H9 (cell line): ENCODE data around the gene PDZD2. TPM values are rescaled to one million over a fixed set of nuclear protein-coding genes. Genes with fewer than 3 reads are reported as not detected.

Source experiments
- DNase-seq: peaks from one replicate; pipeline ENCODE4 v3.0.0-alpha.2; 2017
- H2AFZ ChIP-seq: one replicate; pipeline ENCODE4 v1.6.1; 2013; ENCODE audit warnings: mild to moderate bottlenecking, low read length, control low read depth, moderate library complexity
- H2AK5ac ChIP-seq: 2 replicates; pipeline ENCODE4 v1.6.1; 2013; ENCODE audit warnings: low read length, control low read depth, mixed read lengths; ENCODE audit not compliant: insufficient read length
- H2BK120ac ChIP-seq: one replicate; pipeline ENCODE4 v1.6.1; 2013; ENCODE audit warnings: low read depth, mild to moderate bottlenecking, low read length, control low read depth, inconsistent platforms; ENCODE audit not compliant: poor library complexity, severe bottlenecking
- H2BK12ac ChIP-seq: 2 replicates; pipeline ENCODE4 v1.6.1; 2013; ENCODE audit warnings: low read length, control low read depth, mixed read lengths, low read depth; ENCODE audit not compliant: insufficient read length
- H2BK15ac ChIP-seq: 2 replicates; pipeline ENCODE4 v1.6.1; 2013; ENCODE audit warnings: low read depth, low read length, control low read depth
- H2BK20ac ChIP-seq: one replicate; pipeline ENCODE4 v1.6.1; 2013; ENCODE audit warnings: low read depth, mild to moderate bottlenecking, low read length, control low read depth, inconsistent platforms; ENCODE audit not compliant: poor library complexity, severe bottlenecking
- H2BK5ac ChIP-seq: 2 replicates; pipeline ENCODE4 v1.6.1; 2013; ENCODE audit warnings: low read length, control low read depth, mixed read lengths; ENCODE audit not compliant: insufficient read length
- H3K14ac ChIP-seq: 2 replicates; pipeline ENCODE4 v1.6.1; 2013; ENCODE audit warnings: low read length, control low read depth; ENCODE audit not compliant: insufficient read depth
- H3K18ac ChIP-seq: 2 replicates; pipeline ENCODE4 v1.6.1; 2013; ENCODE audit warnings: low read depth, mild to moderate bottlenecking, mixed read lengths, low read length, control low read depth; ENCODE audit not compliant: insufficient read length
- H3K23ac ChIP-seq: 2 replicates; pipeline ENCODE4 v1.6.1; 2013; ENCODE audit warnings: low read length, control low read depth, mixed read lengths, low read depth; ENCODE audit not compliant: insufficient read length
- H3K23me2 ChIP-seq: 2 replicates; pipeline ENCODE4 v1.6.1; 2013; ENCODE audit warnings: low read depth, mild to moderate bottlenecking, mixed read lengths, low read length, control low read depth; ENCODE audit not compliant: insufficient read length, poor library complexity, severe bottlenecking
- H3K27ac ChIP-seq: 2 replicates; pipeline ENCODE4 v1.5.1; 2013; ENCODE audit warnings: low read length, control low read depth, mixed read lengths, low read depth; ENCODE audit not compliant: insufficient read length
- H3K27me3 ChIP-seq: 2 replicates; pipeline ENCODE4 v1.6.1; 2013; ENCODE audit warnings: low read length, control low read depth, inconsistent platforms; ENCODE audit not compliant: insufficient read depth
- H3K4ac ChIP-seq: 2 replicates; pipeline ENCODE4 v1.6.1; 2013; ENCODE audit warnings: low read depth, mild to moderate bottlenecking, control low read depth, inconsistent platforms, low read length, moderate library complexity
- H3K4me1 ChIP-seq: 2 replicates; pipeline ENCODE4 v1.6.1; 2013; ENCODE audit warnings: low read length, control low read depth, inconsistent platforms; ENCODE audit not compliant: insufficient read depth
- H3K4me2 ChIP-seq: 2 replicates; pipeline ENCODE4 v1.6.1; 2013; ENCODE audit warnings: low read length, control low read depth, mixed read lengths; ENCODE audit not compliant: insufficient read length, insufficient read depth
- H3K56ac ChIP-seq: 2 replicates; pipeline ENCODE4 v1.6.1; 2013; ENCODE audit warnings: low read depth, mild to moderate bottlenecking, mixed read lengths, low read length, control low read depth; ENCODE audit not compliant: insufficient read length
- H3K79me1 ChIP-seq: 2 replicates; pipeline ENCODE4 v1.6.1; 2013; ENCODE audit warnings: low read depth, mild to moderate bottlenecking, moderate library complexity, low read length, control low read depth, inconsistent platforms; ENCODE audit not compliant: insufficient read depth, poor library complexity, severe bottlenecking
- H3K79me2 ChIP-seq: 2 replicates; pipeline ENCODE4 v1.6.1; 2013; ENCODE audit warnings: low read length, control low read depth, inconsistent platforms; ENCODE audit not compliant: insufficient read depth
- H3K9ac ChIP-seq: 2 replicates; pipeline ENCODE4 v1.6.1; 2013; ENCODE audit warnings: low read length, control low read depth, mixed read lengths; ENCODE audit not compliant: insufficient read length; ENCODE audit errors: extremely low read depth
- H3K9me3 ChIP-seq: one replicate; pipeline ENCODE4 v1.6.1; 2013; ENCODE audit warnings: low read depth, low read length, inconsistent platforms; ENCODE audit not compliant: control insufficient read depth
- H3T11ph ChIP-seq: one replicate; pipeline ENCODE4 v1.6.1; 2013; ENCODE audit warnings: mild to moderate bottlenecking, low read length, control low read depth, inconsistent platforms
- H4K20me1 ChIP-seq: one replicate; pipeline ENCODE4 v1.6.1; 2013; ENCODE audit not compliant: control insufficient read depth, insufficient read length, insufficient read depth
- H4K5ac ChIP-seq: 2 replicates; pipeline ENCODE4 v1.6.1; 2013; ENCODE audit warnings: low read depth, mild to moderate bottlenecking, mixed read lengths, low read length, control low read depth; ENCODE audit not compliant: insufficient read length
- H4K8ac ChIP-seq: replicated peaks from 2 replicates; pipeline ENCODE4 v1.6.1; 2013; ENCODE audit warnings: low read length, control low read depth, mixed read lengths, low read depth; ENCODE audit not compliant: insufficient read length
- H4K91ac ChIP-seq: 2 replicates; pipeline ENCODE4 v1.6.1; 2013; ENCODE audit warnings: low read depth, mild to moderate bottlenecking, moderate library complexity, mixed read lengths, low read length, control low read depth; ENCODE audit not compliant: insufficient read length
- H3K27ac Mint-ChIP-seq, 3 experiments: 2 replicates in 2 of 3; 3 replicates in 1 of 3; pipeline ENCODE4 v1.8.0; 2020 to 2021; ENCODE audit warnings: mixed read lengths in 3 of 3, mild to moderate bottlenecking in 1 of 3, moderate library complexity in 1 of 3
- H3K27me3 Mint-ChIP-seq: 2 replicates; pipeline ENCODE4 v1.8.0; 2021; ENCODE audit warnings: low read depth, mild to moderate bottlenecking, moderate library complexity, mixed read lengths
- H3K36me3 Mint-ChIP-seq, 3 experiments: 2 replicates in 2 of 3; 3 replicates in 1 of 3; pipeline ENCODE4 v1.8.0; 2020 to 2021; ENCODE audit warnings: low read depth in 3 of 3, mixed read lengths in 3 of 3; ENCODE audit not compliant: insufficient read depth in 1 of 3
- H3K4me1 Mint-ChIP-seq, 2 experiments: 2 replicates each; pipeline ENCODE4 v1.8.0; 2020; ENCODE audit warnings: mixed read lengths in 2 of 2
- H3K4me3 Mint-ChIP-seq, 2 experiments: 2 replicates in 1 of 2; 3 replicates in 1 of 2; pipeline ENCODE4 v1.8.0; 2020 to 2021; ENCODE audit warnings: mild to moderate bottlenecking in 2 of 2, mixed read lengths in 2 of 2, moderate library complexity in 1 of 2
- H3K9me3 Mint-ChIP-seq, 2 experiments: 2 replicates in 1 of 2; 3 replicates in 1 of 2; pipeline ENCODE4 v1.8.0; 2020; ENCODE audit warnings: mild to moderate bottlenecking in 2 of 2, mixed read lengths in 2 of 2, moderate library complexity in 1 of 2
- CTCF ChIP-seq: fragments of 200-600 bp; sonication (generic); conservative IDR thresholded peaks from 3 replicates; pipeline ENCODE4 v1.8.0; 2021; ENCODE audit warnings: antibody characterized with exemption, mild to moderate bottlenecking
- WGBS: extraction: QIAGEN DNeasy Blood & Tissue Kit; methylation state at CpG from one replicate; pipeline ENCODE4 v1.1.7; 2013; ENCODE audit warnings: missing lambda C conversion rate, low lambda C conversion rate, mixed read lengths; ENCODE audit not compliant: insufficient read length; ENCODE audit errors: extremely low coverage; 5-methylcytosine and 5-hydroxymethylcytosine counted together
- total RNA-seq: library from RNA; stranded (reverse); gene quantifications from 2 replicates; pipeline ENCODE4 v1.2.1, GENCODE V29; 2021

The PDZD2 gene
- total RNA-seq, 1 experiment from 2014 or later = 9.9 TPM

- H2AFZ ChIP-seq = no peak overlapping the region
- no peaks in the 10 kb centered on the region; the same call in 1 of the 2 replicates for H3K27me3 Mint-ChIP-seq
Measured at GRCh38 chr5:31911291-31912265, 272.6 kb downstream of the PDZD2 start.

More at GRCh38 chr5:31911291-31912265, 272.6 kb downstream of the PDZD2 start:
- no peak for DNase-seq
- Histone ChIP-seq H2BK20ac (no peak overlapping the region), H3K23ac (no peak overlapping the region), H2BK5ac (no peak overlapping the region), H3K79me1 (no peaks in the 10 kb centered on the region), H3K18ac (no peak overlapping the region), H3K4me2 (no peak overlapping the region), H3K9ac (no peak overlapping the region), H4K91ac (no peak overlapping the region), H3K14ac (no peak overlapping the region; the same call in 1 of the 2 replicates), H2BK15ac (no peak overlapping the region), H3K4ac (no peak overlapping the region), H3K23me2 (no peaks in the 10 kb centered on the region), H4K8ac (no peak overlapping the region), H2BK120ac (no peak overlapping the region), H3K4me1 (no peaks in the 10 kb centered on the region; the same call in 1 of the 2 replicates), H3K79me2 (no peaks in the 10 kb centered on the region; the same call in 1 of the 2 replicates), H3K27ac (no peak overlapping the region), H4K20me1 (no peaks in the 10 kb centered on the region), H3K9me3 (no peaks in the 10 kb centered on the region), H2BK12ac (no peak overlapping the region), H3K27me3 (no peaks in the 10 kb centered on the region), H3K56ac (no peak overlapping the region), H4K5ac (no peak overlapping the region), H2AK5ac (no peak overlapping the region), H3T11ph (no peak overlapping the region)
- Mint-ChIP-seq H3K4me1 (peaks cover 12 to 17% of the 10 kb centered on the region in 2 experiments), H3K4me3 (no peak overlapping the region), H3K36me3 (peaks cover 0 to 2% (median 0%) of the 10 kb centered on the region in 3 experiments; a peak in 1 of 7 replicates), H3K9me3 (no peaks in the 10 kb centered on the region), H3K27ac (no peak overlapping the region)
- no peak for TF ChIP-seq CTCF
- WGBS = no CpG with 5 or more reads among the region's 15 CpGs
